Left ventricle myocardium inferior (tissue), 1 donor: ENCODE results near the gene PRR16. TPM values are rescaled to one million over a fixed set of nuclear protein-coding genes. Genes with fewer than 3 reads are reported as not detected.

Experiments
- DNase-seq: peaks from one replicate; pipeline ENCODE4 v3.0.0-alpha.2; 2020
- H3K27ac ChIP-seq: fragments of 200-600 bp; replicated peaks from 2 replicates; pipeline ENCODE4 v1.8.0; 2021
- H3K27me3 ChIP-seq: fragments of 200-600 bp; 2 replicates; pipeline ENCODE4 v1.8.0; 2021; ENCODE audit warnings: low read depth
- H3K36me3 ChIP-seq: fragments of 200-600 bp; 2 replicates; pipeline ENCODE4 v1.8.0; 2021
- H3K4me1 ChIP-seq: fragments of 200-600 bp; 2 replicates; pipeline ENCODE4 v1.8.0; 2021
- H3K4me3 ChIP-seq: fragments of 200-600 bp; 2 replicates; pipeline ENCODE4 v1.8.0; 2021; ENCODE audit warnings: mild to moderate bottlenecking, moderate library complexity
- H3K9me3 ChIP-seq: fragments of 200-600 bp; replicated peaks from 2 replicates; pipeline ENCODE4 v1.8.0; 2021
- CTCF ChIP-seq: fragments of 200-600 bp; IDR thresholded peaks from 2 replicates; pipeline ENCODE4 v1.8.0; 2021; ENCODE audit warnings: antibody characterized with exemption, mild to moderate bottlenecking, borderline replicate concordance
- intact Hi-C: fragments of 100-400 bp; cut with micrococcal nuclease; formaldehyde crosslinking; loops from one replicate; pipeline ENCODE4 v1.11.0; 2022
- total RNA-seq: library from RNA; stranded (reverse); fragmentation: NEBNext Ultra II Directional; extraction: Animal tissue kit (Norgen Biotek cat#: 25700); gene quantifications from one replicate; pipeline ENCODE4 v1.2.1, GENCODE V29; 2021
- donor health status: DM: no; HTN: yes; CAD: no; lungs with severe emphysema.

PRR16 gene
- total RNA-seq, 1 donor from 2014 or later, result 15.3 TPM

DNA sequence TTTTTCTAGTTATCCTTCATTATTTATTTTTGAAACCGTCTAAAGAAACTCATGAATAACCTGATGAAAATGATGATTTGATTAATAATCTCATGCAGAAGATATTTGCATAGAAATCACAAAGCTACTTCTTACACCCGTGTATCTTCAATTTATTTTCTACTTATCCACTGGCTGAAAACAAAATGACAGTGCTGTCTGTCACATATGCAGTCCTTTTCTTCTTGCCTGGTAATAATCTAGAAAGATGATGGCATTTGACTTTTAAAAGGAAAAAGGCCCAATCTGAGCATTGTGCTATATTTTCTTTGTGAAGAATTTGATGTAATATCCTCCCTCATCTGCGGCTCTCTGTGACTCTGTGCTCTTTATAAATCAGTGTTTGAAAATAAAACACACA, 253.3 kb downstream of the PRR16 start:
- intact Hi-C loops, result no loop called here
- no peak for TF ChIP-seq CTCF
- Histone ChIP-seq H3K4me3 (no peak overlapping the region), H3K4me1 (no peaks in the 10 kb centered on the region), H3K27me3 (no peaks in the 10 kb centered on the region), H3K27ac (no peak overlapping the region), H3K36me3 (no peaks in the 10 kb centered on the region), H3K9me3 (no peaks in the 10 kb centered on the region)
- no peak for DNase-seq

DNA sequence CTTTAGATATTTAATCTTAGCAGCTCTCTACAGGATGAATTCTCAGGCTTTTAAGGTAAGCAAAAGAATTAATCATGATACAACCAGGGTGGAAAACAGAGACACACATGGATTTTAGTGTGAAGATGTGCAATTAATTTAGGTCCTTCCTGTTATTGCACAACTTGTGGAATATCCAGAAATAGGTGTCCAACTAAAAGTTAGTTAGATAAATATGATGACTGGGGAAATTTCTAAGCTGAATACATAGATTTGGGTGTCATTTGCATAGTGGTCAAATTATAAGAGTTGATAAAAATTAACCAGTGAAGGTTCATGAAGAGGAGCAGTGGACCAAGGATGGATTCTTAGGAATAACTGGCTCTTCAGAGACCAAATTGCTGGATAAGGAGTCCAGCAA, 266.1 kb downstream of the PRR16 start:
- intact Hi-C loops, result no loop called here
- Histone ChIP-seq H3K4me1 (no peaks in the 10 kb centered on the region), H3K27ac (no peak overlapping the region), H3K4me3 (no peak overlapping the region), H3K27me3 (no peaks in the 10 kb centered on the region), H3K9me3 (no peaks in the 10 kb centered on the region), H3K36me3 (no peaks in the 10 kb centered on the region)
- DNase-seq, result no peak
- no peak for TF ChIP-seq CTCF

DNA sequence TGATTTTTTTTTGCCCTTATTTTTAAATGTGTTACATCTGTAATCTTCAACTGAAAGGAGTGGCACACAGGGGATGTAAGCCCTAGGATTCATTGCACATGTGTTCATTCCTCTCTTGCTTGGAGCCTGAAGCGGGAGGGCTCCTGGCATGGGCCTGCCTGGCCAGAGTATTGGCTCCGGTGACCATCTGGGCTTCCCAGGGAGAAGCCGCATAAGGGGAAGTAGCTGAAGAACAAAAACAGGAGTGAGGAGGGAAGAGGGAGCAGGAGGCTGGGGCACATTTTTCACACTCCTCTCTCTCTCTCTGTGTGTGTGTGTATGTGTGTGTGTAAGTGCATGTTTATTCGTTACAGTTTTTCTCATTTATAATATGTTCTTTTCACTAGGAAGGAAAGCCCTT, 269.9 kb downstream of the PRR16 start:
- no peaks in the 10 kb centered on the region for H3K27me3 ChIP-seq
- no peak overlapping the region for H3K4me3 ChIP-seq
- H3K36me3 ChIP-seq, result no peaks in the 10 kb centered on the region
- no peak overlapping the region for H3K27ac ChIP-seq
- no peaks in the 10 kb centered on the region for H3K9me3 ChIP-seq
- intact Hi-C loops, result no loop called here
- no peak for DNase-seq
- no peak for TF ChIP-seq CTCF
- H3K4me1 ChIP-seq, result no peaks in the 10 kb centered on the region

DNA sequence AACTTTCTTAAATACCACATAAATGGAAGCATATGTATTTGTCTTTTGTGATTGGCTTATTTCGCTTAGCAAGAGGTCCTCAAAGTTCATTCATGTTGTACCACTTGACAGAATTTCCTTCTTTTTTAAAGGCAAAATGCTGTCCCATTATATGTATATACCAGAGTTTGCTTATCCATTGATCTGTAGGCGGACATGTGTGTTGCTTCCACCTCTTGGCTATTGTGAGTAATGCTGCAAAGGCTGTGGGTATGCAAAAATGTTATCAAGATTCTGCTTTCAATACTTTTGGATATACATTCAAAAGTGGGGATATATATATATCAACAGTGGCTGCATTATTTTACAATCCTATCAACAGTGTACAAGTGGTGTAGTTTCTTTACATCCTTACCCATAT, 271.0 kb downstream of the PRR16 start:
- H3K36me3 ChIP-seq, result no peaks in the 10 kb centered on the region
- no peaks in the 10 kb centered on the region for H3K27me3 ChIP-seq
- H3K4me3 ChIP-seq, result no peak overlapping the region
- no peaks in the 10 kb centered on the region for H3K4me1 ChIP-seq
- no peaks in the 10 kb centered on the region for H3K9me3 ChIP-seq
- intact Hi-C loops, result no loop called here
- no peak for TF ChIP-seq CTCF
- H3K27ac ChIP-seq, result no peak overlapping the region
- DNase-seq, result no peak
